Activated CD4-positive, alpha-beta T cell treated with anti-CD3 and anti-CD28 coated beads, Interleukin-2, amount 10 ng/mL, durations not matched to agents 7 days and 5 days (primary cell): Measurements from ENCODE around the gene MED12L. TPM values are rescaled to one million over a fixed set of nuclear protein-coding genes. Genes with fewer than 3 reads are reported as not detected.

Experiments used
- CTCF ChIA-PET: fragments of 350-600 bp; sonication (Branson Sonifier 250); formaldehyde crosslinking; loops from one replicate; lab custom pipeline; 2021; ENCODE audit warnings: antibody characterized with exemption; lab: Charles Lee
- POLR2A ChIA-PET: fragments of 350-600 bp; sonication (Branson Sonifier 250); formaldehyde crosslinking; loops from one replicate; lab custom pipeline; 2021; ENCODE audit warnings: antibody characterized with exemption; lab: Charles Lee
- DNase-seq: peaks from one replicate; pipeline ENCODE4 v3.0.0-alpha.2; 2020
- H3K27ac Mint-ChIP-seq: one replicate; pipeline ENCODE4 v1.8.0; 2021; ENCODE audit warnings: mild to moderate bottlenecking, moderate library complexity, mixed read lengths
- H3K27me3 Mint-ChIP-seq: one replicate; pipeline ENCODE4 v1.8.0; 2021; ENCODE audit warnings: mixed read lengths
- H3K36me3 Mint-ChIP-seq: one replicate; pipeline ENCODE4 v1.8.0; 2021; ENCODE audit warnings: low read depth, mixed read lengths
- H3K4me1 Mint-ChIP-seq: one replicate; pipeline ENCODE4 v1.8.0; 2021; ENCODE audit warnings: mixed read lengths
- H3K4me3 Mint-ChIP-seq: one replicate; pipeline ENCODE4 v1.8.0; 2021; ENCODE audit warnings: mild to moderate bottlenecking, moderate library complexity, mixed read lengths
- H3K9me3 Mint-ChIP-seq: one replicate; pipeline ENCODE4 v1.8.0; 2021; ENCODE audit warnings: mixed read lengths
- total RNA-seq, 2 experiments: library from RNA; stranded (reverse); gene quantifications; one replicate each; pipeline ENCODE4 v1.2.3, GENCODE V29; 2021

MED12L gene
- total RNA-seq, 2 experiments from 2014 or later = 0.35 to 0.92 TPM

- peaks cover 39% of the 10 kb centered on the region for H3K4me1 Mint-ChIP-seq
- H3K36me3 Mint-ChIP-seq = peaks cover 77% of the 10 kb centered on the region
- no peak for DNase-seq
- ChIA-PET CTCF (interaction anchor here (1.7 to 3.6 kb wide), 4 partner anchors 12 to 30 kb away, joined by 3 to 13 read pairs (median 6); no protein-coding TSS in a partner anchor), POLR2A (interaction anchor here (0.6 kb wide), 2 partner anchors 27 to 106 kb away, joined by 3 read pairs; no protein-coding TSS in a partner anchor)
- H3K4me3 Mint-ChIP-seq = no peak overlapping the region
- no peaks in the 10 kb centered on the region for H3K27me3 Mint-ChIP-seq
- H3K27ac Mint-ChIP-seq = no peak overlapping the region
- H3K9me3 Mint-ChIP-seq = peaks cover 18% of the 10 kb centered on the region
These were observed 112.7 kb downstream of the MED12L start for GRCh38 chr3:151197981-151198767.

GRCh38 chr3:151198849-151199248 is 113.4 kb downstream of the MED12L start:
- peaks cover 40% of the 10 kb centered on the region for H3K4me1 Mint-ChIP-seq
- peak overlapping the region; percentile 62 for H3K27ac Mint-ChIP-seq
- H3K36me3 Mint-ChIP-seq = peaks cover 72% of the 10 kb centered on the region
- DNase-seq = no peak
- peaks cover 15% of the 10 kb centered on the region for H3K9me3 Mint-ChIP-seq
- ChIA-PET CTCF (interaction anchor here (1.2 to 1.9 kb wide), 2 partner anchors 12 to 16 kb away, joined by 3 to 4 read pairs; no protein-coding TSS in a partner anchor), POLR2A (interaction anchor here (0.6 kb wide), 1 partner anchor 27 kb away, joined by 3 read pairs; no protein-coding TSS in a partner anchor)
- H3K4me3 Mint-ChIP-seq = peak overlapping the region; percentile 88
- no peaks in the 10 kb centered on the region for H3K27me3 Mint-ChIP-seq

GRCh38 chr3:151199554-151200438 is 114.3 kb downstream of the MED12L start:
- ChIA-PET POLR2A (interaction anchor here (1.1 kb wide), 1 partner anchor 28 kb away, joined by 4 read pairs; no protein-coding TSS in a partner anchor), CTCF (interaction anchor here (1.0 to 2.4 kb wide), 8 partner anchors 11 to 44 kb away, joined by 3 to 12 read pairs (median 4); no protein-coding TSS in a partner anchor)
- Mint-ChIP-seq H3K4me3 (peak overlapping the region; percentile 88), H3K27ac (peak overlapping the region; percentile 94), H3K36me3 (peaks cover 64% of the 10 kb centered on the region), H3K9me3 (peaks cover 10% of the 10 kb centered on the region), H3K27me3 (no peaks in the 10 kb centered on the region), H3K4me1 (peaks cover 50% of the 10 kb centered on the region)
- no peak for DNase-seq

GRCh38 chr3:151200586-151200985 is 115.1 kb downstream of the MED12L start:
- Mint-ChIP-seq H3K27me3 (no peaks in the 10 kb centered on the region), H3K4me1 (peaks cover 58% of the 10 kb centered on the region), H3K4me3 (peak overlapping the region; percentile 88), H3K9me3 (peaks cover 10% of the 10 kb centered on the region), H3K27ac (peak overlapping the region; percentile 94), H3K36me3 (peaks cover 62% of the 10 kb centered on the region)
- ChIA-PET CTCF (interaction anchor here (0.9 to 3.2 kb wide), 9 partner anchors 8 to 275 kb away, joined by 3 to 12 read pairs (median 5); no protein-coding TSS in a partner anchor), POLR2A (interaction anchor here (1.1 kb wide), 1 partner anchor 29 kb away, joined by 4 read pairs; no protein-coding TSS in a partner anchor)
- no peak for DNase-seq

GRCh38 chr3:151201051-151201730 is 115.7 kb downstream of the MED12L start:
- H3K36me3 Mint-ChIP-seq = peaks cover 56% of the 10 kb centered on the region
- H3K27ac Mint-ChIP-seq = peak overlapping the region; percentile 94
- peak overlapping the region; percentile 88 for H3K4me3 Mint-ChIP-seq
- no peak for DNase-seq
- H3K9me3 Mint-ChIP-seq = peaks cover 10% of the 10 kb centered on the region
- H3K27me3 Mint-ChIP-seq = no peaks in the 10 kb centered on the region
- H3K4me1 Mint-ChIP-seq = peaks cover 60% of the 10 kb centered on the region
- ChIA-PET CTCF (interaction anchor here (0.9 to 3.2 kb wide), 9 partner anchors 9 to 275 kb away, joined by 3 to 12 read pairs (median 6); no protein-coding TSS in a partner anchor), POLR2A (interaction anchor here (1.1 kb wide), 1 partner anchor 30 kb away, joined by 4 read pairs; no protein-coding TSS in a partner anchor)

- Mint-ChIP-seq H3K9me3 (peaks cover 8% of the 10 kb centered on the region), H3K4me1 (peaks cover 69% of the 10 kb centered on the region)
- POLR2A ChIA-PET = interaction anchor here (0.6 kb wide), 1 partner anchor 22 kb away, joined by 6 read pairs; no protein-coding TSS in a partner anchor
These were observed 117.6 kb downstream of the MED12L start, which contains the start of gene GPR171 for GRCh38 chr3:151203051-151203420. Gene GPR171 (minus strand): TSS chr3:151203216. CDS start chr3:151199386, 3,830 bp downstream.

GRCh38 chr3:151204530-151205402 is 119.3 kb downstream of the MED12L start:
- Mint-ChIP-seq H3K27me3 (no peaks in the 10 kb centered on the region), H3K9me3 (peaks cover 7% of the 10 kb centered on the region), H3K27ac (peak overlapping the region; percentile 92), H3K4me3 (peak overlapping the region; percentile 58), H3K36me3 (peaks cover 42% of the 10 kb centered on the region), H3K4me1 (peaks cover 70% of the 10 kb centered on the region)
- POLR2A ChIA-PET = interaction anchor here (0.7 kb wide), 1 partner anchor 994 kb away, joined by 3 read pairs; no protein-coding TSS in a partner anchor
- CTCF ChIA-PET = interaction anchor here (5.3 kb wide), 1 partner anchor 24 kb away, joined by 24 read pairs; no protein-coding TSS in a partner anchor
- DNase-seq = no peak

More at GRCh38 chr3:151203051-151203420, 117.6 kb downstream of the MED12L start, which contains the start of gene GPR171:
- H3K4me3 Mint-ChIP-seq = peak within 1 kb of the TSS; percentile 88
- CTCF ChIA-PET = interaction anchor here (1.1 to 3.2 kb wide), 9 partner anchors 10 to 67 kb away, joined by 3 to 11 read pairs (median 5); no protein-coding TSS in a partner anchor
- peak within 1 kb of the TSS; percentile 94 for H3K27ac Mint-ChIP-seq
- no peaks in the 10 kb centered on the region for H3K27me3 Mint-ChIP-seq
- peak; percentile 83 for DNase-seq
- peaks cover 49% of the 10 kb centered on the region for H3K36me3 Mint-ChIP-seq

GRCh38 chr3:151205482-151205881 is 120.0 kb downstream of the MED12L start:
- Mint-ChIP-seq H3K9me3 (peaks cover 7% of the 10 kb centered on the region), H3K4me3 (peak overlapping the region; percentile 58), H3K4me1 (peaks cover 73% of the 10 kb centered on the region), H3K27me3 (no peaks in the 10 kb centered on the region), H3K27ac (peak overlapping the region; percentile 92), H3K36me3 (peaks cover 36% of the 10 kb centered on the region)
- POLR2A ChIA-PET = interaction anchor here (0.6 kb wide), 1 partner anchor 999 kb away, joined by 3 read pairs; no protein-coding TSS in a partner anchor
- CTCF ChIA-PET = interaction anchor here (5.3 kb wide), 1 partner anchor 23 kb away, joined by 24 read pairs; no protein-coding TSS in a partner anchor
- DNase-seq = no peak

- Mint-ChIP-seq H3K9me3 (peaks cover 7% of the 10 kb centered on the region), H3K27ac (peak overlapping the region; percentile 92), H3K4me3 (peak overlapping the region; percentile 58), H3K4me1 (peaks cover 74% of the 10 kb centered on the region), H3K36me3 (peaks cover 30% of the 10 kb centered on the region), H3K27me3 (no peaks in the 10 kb centered on the region)
- no peak for DNase-seq
- ChIA-PET CTCF (interaction anchor here (0.6 to 5.3 kb wide), 5 partner anchors 11 to 1195 kb away, joined by 3 to 24 read pairs (median 11); no protein-coding TSS in a partner anchor), POLR2A (interaction anchor here (0.6 kb wide), 1 partner anchor 998 kb away, joined by 3 read pairs; no protein-coding TSS in a partner anchor)
These were observed 120.7 kb downstream of the MED12L start for GRCh38 chr3:151206201-151206600.

- ChIA-PET POLR2A (no interaction called here), CTCF (interaction anchor here (0.8 to 5.3 kb wide), 3 partner anchors 19 to 42 kb away, joined by 3 to 24 read pairs (median 3); no protein-coding TSS in a partner anchor)
- peaks cover 69% of the 10 kb centered on the region for H3K4me1 Mint-ChIP-seq
- H3K9me3 Mint-ChIP-seq = peaks cover 7% of the 10 kb centered on the region
- peak overlapping the region; percentile 87 for H3K27ac Mint-ChIP-seq
- peak overlapping the region; percentile 30 for H3K4me3 Mint-ChIP-seq
- DNase-seq = no peak
- no peaks in the 10 kb centered on the region for H3K27me3 Mint-ChIP-seq
- peaks cover 11% of the 10 kb centered on the region for H3K36me3 Mint-ChIP-seq
These were observed 124.2 kb downstream of the MED12L start for GRCh38 chr3:151209654-151210053.
